Vagina (tissue), 2 donors: Measurements from ENCODE around the gene BAX. TPM values are rescaled to one million over a fixed set of nuclear protein-coding genes. Genes with fewer than 3 reads are reported as not detected.

Experiments used
- DNase-seq, 2 donors: peaks; one replicate each; pipeline ENCODE4 v3.0.0-alpha.2; 2017; ENCODE audit errors: extremely low spot score in 2 of 2
- H3K27ac ChIP-seq: fragments of 200-600 bp; sonication (generic); one replicate; pipeline ENCODE4 v1.5.1; 2019
- H3K27me3 ChIP-seq: fragments of 200-600 bp; sonication (generic); one replicate; pipeline ENCODE4 v1.5.1; 2019
- H3K36me3 ChIP-seq, 2 donors: fragments of 200-600 bp; sonication (generic); one replicate each; pipeline ENCODE4 v1.5.1; 2017 to 2019
- H3K4me1 ChIP-seq: fragments of 200-600 bp; sonication (generic); one replicate; pipeline ENCODE4 v1.5.1; 2019
- H3K4me3 ChIP-seq, 2 donors: fragments of 200-600 bp; sonication (generic); 1 replicate in 1 of 2; 2 replicates in 1 of 2; pipeline ENCODE4 v1.5.1; 2016 to 2019
- H3K9me3 ChIP-seq: fragments of 200-600 bp; sonication (generic); one replicate; pipeline ENCODE4 v1.5.1; 2019
- POLR2A ChIP-seq, 2 donors: fragments of 450-650 bp; IDR thresholded peaks; one replicate each; pipeline ENCODE4 v1.6.1; 2017; ENCODE audit warnings: antibody characterized with exemption in 2 of 2, mild to moderate bottlenecking in 2 of 2, moderate library complexity in 2 of 2
- POLR2AphosphoS5 ChIP-seq, 2 donors: sonication (generic); formaldehyde crosslinking; IDR thresholded peaks; one replicate each; pipeline ENCODE4 v1.9.0; 2017; ENCODE audit warnings: antibody characterized with exemption in 2 of 2, mild to moderate bottlenecking in 2 of 2, low read depth in 1 of 2; ENCODE audit not compliant: insufficient read depth in 1 of 2
- intact Hi-C: fragments of 100-400 bp; cut with DNase I; formaldehyde crosslinking; loops from one replicate; pipeline ENCODE4 v1.15.1; 2023
- total RNA-seq: library from RNA; depleted of rRNA; stranded (reverse); fragments of >200 nt; gene quantifications from one replicate; pipeline ENCODE4 v1.2.3, GENCODE V29; 2016
- TF ChIP-seq, protein P1 (sequence below), 3 experiments: fragments of 450-650 bp in 2 of 3; fragments of 200-600 bp in 1 of 3; sonication (generic) in 1 of 3; IDR thresholded peaks; one replicate each; pipeline ENCODE4 v1.5.1; 2017 to 2019; ENCODE audit warnings: antibody characterized with exemption in 3 of 3, mild to moderate bottlenecking in 2 of 3, moderate library complexity in 2 of 3

The BAX gene
- total RNA-seq, 1 donor from 2014 or later: 52.3 TPM

DNA sequence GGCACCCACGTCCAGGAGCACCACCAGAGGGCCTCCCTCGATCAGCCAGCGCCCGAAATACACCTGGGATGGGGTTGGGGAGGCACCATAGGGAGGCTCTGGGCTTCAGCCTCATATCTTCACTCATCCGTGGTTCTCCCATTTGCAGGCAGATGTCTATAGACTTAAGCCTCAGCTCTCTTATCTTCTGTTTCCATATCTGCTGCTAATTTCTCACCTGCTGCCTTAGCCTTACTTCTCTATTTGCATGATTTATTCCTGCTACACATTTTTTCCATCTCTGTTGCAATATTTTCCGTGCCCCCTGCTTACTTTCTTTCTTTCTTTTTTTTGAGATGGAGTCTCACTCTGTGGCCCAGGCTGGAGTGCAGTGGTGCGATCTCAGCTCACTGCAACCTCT is 32.6 kb downstream of the BAX start:
- H3K36me3 ChIP-seq: peaks cover 0 to 54% of the 10 kb centered on the region in 2 donors
- no peak for TF ChIP-seq POLR2AphosphoS5 (IDR thresholded peaks at IDR 0.05; ENCODE audit: insufficient read depth in 1 of 2, low read depth in 1 of 2)
- TF ChIP-seq POLR2A (IDR thresholded peaks at IDR 0.05): no peak
- TF ChIP-seq, protein P1, sequence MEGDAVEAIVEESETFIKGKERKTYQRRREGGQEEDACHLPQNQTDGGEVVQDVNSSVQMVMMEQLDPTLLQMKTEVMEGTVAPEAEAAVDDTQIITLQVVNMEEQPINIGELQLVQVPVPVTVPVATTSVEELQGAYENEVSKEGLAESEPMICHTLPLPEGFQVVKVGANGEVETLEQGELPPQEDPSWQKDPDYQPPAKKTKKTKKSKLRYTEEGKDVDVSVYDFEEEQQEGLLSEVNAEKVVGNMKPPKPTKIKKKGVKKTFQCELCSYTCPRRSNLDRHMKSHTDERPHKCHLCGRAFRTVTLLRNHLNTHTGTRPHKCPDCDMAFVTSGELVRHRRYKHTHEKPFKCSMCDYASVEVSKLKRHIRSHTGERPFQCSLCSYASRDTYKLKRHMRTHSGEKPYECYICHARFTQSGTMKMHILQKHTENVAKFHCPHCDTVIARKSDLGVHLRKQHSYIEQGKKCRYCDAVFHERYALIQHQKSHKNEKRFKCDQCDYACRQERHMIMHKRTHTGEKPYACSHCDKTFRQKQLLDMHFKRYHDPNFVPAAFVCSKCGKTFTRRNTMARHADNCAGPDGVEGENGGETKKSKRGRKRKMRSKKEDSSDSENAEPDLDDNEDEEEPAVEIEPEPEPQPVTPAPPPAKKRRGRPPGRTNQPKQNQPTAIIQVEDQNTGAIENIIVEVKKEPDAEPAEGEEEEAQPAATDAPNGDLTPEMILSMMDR (IDR thresholded peaks at IDR 0.05): no peak
- H3K27ac ChIP-seq: no peak overlapping the region
- DNase-seq: no peak
- no peak overlapping the region for H3K4me3 ChIP-seq
- H3K27me3 ChIP-seq: no peaks in the 10 kb centered on the region
- intact Hi-C loops: no loop called here
- H3K4me1 ChIP-seq: peaks cover 28% of the 10 kb centered on the region
- no peaks in the 10 kb centered on the region for H3K9me3 ChIP-seq

DNA sequence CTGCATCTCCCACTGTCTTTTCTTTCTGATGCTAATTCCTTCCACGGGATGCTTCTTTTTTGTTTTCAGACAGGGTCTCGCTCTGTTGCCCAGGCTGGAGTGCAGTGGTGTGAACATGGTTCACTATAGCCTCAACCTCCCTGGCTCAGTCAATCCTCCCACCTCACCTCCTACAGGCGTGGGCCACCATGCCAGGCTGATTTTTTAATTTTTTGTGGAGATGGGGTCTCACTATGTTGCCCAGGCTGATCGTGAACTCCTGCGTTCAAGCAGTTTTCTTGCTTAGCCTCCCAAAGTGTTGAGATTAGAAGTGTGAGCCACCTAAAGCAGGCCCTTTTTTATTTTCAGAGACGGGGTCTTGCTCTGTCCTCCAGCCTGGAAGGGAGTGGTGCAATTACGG is 33.6 kb downstream of the BAX start:
- Histone ChIP-seq H3K36me3 (peaks cover 0 to 47% of the 10 kb centered on the region in 2 donors), H3K27me3 (no peaks in the 10 kb centered on the region), H3K4me1 (peaks cover 33% of the 10 kb centered on the region), H3K4me3 (no peak overlapping the region), H3K9me3 (no peaks in the 10 kb centered on the region), H3K27ac (no peak overlapping the region)
- TF ChIP-seq POLR2A (IDR thresholded peaks at IDR 0.05) (no peak), POLR2AphosphoS5 (IDR thresholded peaks at IDR 0.05; ENCODE audit: insufficient read depth in 1 of 2, low read depth in 1 of 2) (no peak)
- TF ChIP-seq, protein P1 (IDR thresholded peaks at IDR 0.05): no peak
- DNase-seq: no peak
- intact Hi-C loops: no loop called here

DNA sequence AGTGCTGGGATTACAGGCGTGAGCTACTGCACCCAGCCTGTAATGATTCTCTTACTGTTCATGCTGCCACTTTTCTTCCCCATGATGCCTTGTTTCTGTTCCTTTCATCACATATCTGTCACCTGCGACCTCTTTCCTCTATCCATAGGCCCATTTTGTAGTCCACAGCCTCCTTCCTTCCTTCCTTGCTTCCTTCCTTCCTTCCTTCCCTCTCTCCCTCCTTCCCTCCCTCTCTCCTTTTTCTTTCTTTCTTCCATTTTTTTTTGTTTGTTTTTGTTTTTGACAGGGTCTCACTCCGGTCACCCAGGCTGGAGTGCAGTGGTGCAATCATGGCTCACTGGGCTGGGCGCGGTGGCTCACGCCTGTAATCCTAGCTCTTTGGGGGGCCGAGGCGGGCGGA is 34.2 kb downstream of the BAX start:
- intact Hi-C loops: no loop called here
- no peak for DNase-seq
- Histone ChIP-seq H3K27ac (no peak overlapping the region), H3K27me3 (no peaks in the 10 kb centered on the region), H3K36me3 (peaks cover 0 to 43% of the 10 kb centered on the region in 2 donors), H3K4me3 (no peak overlapping the region), H3K4me1 (peaks cover 33% of the 10 kb centered on the region), H3K9me3 (no peaks in the 10 kb centered on the region)
- TF ChIP-seq POLR2AphosphoS5 (IDR thresholded peaks at IDR 0.05; ENCODE audit: insufficient read depth in 1 of 2, low read depth in 1 of 2) (no peak), POLR2A (IDR thresholded peaks at IDR 0.05) (no peak)
- TF ChIP-seq, protein P1 (IDR thresholded peaks at IDR 0.05): no peak

DNA sequence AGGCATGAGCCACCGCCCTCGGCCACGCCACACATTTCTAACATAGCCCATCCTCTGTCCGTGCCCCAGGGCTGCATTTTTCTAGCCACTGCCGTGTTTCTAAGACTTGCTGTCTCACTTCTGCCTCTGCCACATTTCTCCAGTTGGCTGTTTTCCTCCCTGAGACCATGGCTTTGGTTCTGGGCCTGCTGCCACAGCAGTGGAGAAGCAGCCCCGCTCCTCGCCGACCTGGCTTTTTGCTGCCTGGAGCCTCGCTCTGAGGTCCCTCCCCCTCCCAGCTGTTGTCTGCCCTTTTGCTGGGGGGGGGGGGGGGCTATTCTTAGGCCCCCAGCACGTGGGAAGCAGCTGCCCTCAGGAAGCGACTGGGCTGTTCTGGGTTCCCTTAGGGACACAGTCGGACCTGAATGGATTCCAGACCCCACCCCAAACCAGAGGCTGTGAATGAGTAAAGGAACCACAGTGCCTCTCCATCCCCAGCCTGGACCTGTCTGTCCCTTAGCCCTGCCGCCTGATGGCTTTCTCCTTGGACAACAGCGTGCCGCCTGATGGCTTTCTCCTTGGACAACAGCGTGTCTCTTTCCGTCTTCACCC is 35.1 kb downstream of the BAX start:
- intact Hi-C loops: loop anchor here (10.0 kb wide), 1 partner anchor 155 kb away; no protein-coding TSS in a partner anchor
- no peak for DNase-seq
- TF ChIP-seq POLR2AphosphoS5 (IDR thresholded peaks at IDR 0.05; ENCODE audit: insufficient read depth in 1 of 2, low read depth in 1 of 2): no peak
- TF ChIP-seq, protein P1 (IDR thresholded peaks at IDR 0.05): no peak
- H3K27ac ChIP-seq: no peak overlapping the region
- no peaks in the 10 kb centered on the region for H3K27me3 ChIP-seq
- H3K4me1 ChIP-seq: peaks cover 42% of the 10 kb centered on the region
- H3K36me3 ChIP-seq: peaks cover 0 to 34% of the 10 kb centered on the region in 2 donors
- H3K4me3 ChIP-seq: no peak overlapping the region
- H3K9me3 ChIP-seq: no peaks in the 10 kb centered on the region

DNA sequence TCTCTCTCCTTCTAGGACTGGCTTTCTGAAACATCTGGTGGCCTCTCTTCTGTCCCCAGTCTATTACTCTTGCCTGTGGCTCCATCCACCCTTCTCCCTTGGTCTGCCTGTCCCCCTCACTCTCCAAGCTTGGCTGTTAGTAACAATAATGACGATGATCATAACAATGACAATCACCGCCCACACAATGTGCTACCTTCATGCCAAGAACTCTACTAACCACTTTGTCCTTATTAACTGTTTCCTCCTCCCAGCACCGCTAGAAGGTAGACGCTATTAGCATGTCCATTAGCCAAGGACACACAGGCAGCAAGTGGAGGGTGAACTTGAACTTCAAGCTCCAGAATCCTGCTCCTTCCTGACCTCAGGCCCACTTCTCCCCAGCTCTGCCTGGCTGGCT is 35.7 kb downstream of the BAX start:
- H3K4me1 ChIP-seq: peaks cover 46% of the 10 kb centered on the region
- TF ChIP-seq POLR2AphosphoS5 (IDR thresholded peaks at IDR 0.05; ENCODE audit: insufficient read depth in 1 of 2, low read depth in 1 of 2) (no peak), POLR2A (IDR thresholded peaks at IDR 0.05) (no peak)
- TF ChIP-seq, protein P1 (IDR thresholded peaks at IDR 0.05): no peak
- peaks cover 0 to 28% of the 10 kb centered on the region in 2 donors for H3K36me3 ChIP-seq
- H3K9me3 ChIP-seq: no peaks in the 10 kb centered on the region
- no peak overlapping the region for H3K4me3 ChIP-seq
- no peak overlapping the region for H3K27ac ChIP-seq
- no peaks in the 10 kb centered on the region for H3K27me3 ChIP-seq
- no peak for DNase-seq
- intact Hi-C loops: loop anchor here (10.0 kb wide), 1 partner anchor 154 kb away; no protein-coding TSS in a partner anchor
